CD4-positive, alpha-beta T cell treated with Interleukin-6 for 4 hours (primary cell): ENCODE results near the gene RANBP2.

Source experiments
- DNase-seq: peaks from one replicate; pipeline ENCODE4 v3.0.0-alpha.2; 2020; ENCODE audit warnings: mixed read lengths

The RANBP2 gene

GRCh38 chr2:108778857-108779256 lies 59.6 kb downstream of the RANBP2 start:
- DNase-seq: no peak

GRCh38 chr2:108786008-108786353 lies 66.7 kb downstream of the RANBP2 start:
- DNase-seq: no peak

- peak; percentile 93 for DNase-seq
Observed at GRCh38 chr2:108786354-108787215, 67.3 kb downstream of the RANBP2 start, which contains the start of gene CCDC138. TSS of gene CCDC138 (plus strand) at chr2:108786771. CDS start at chr2:108786823, 52 bp downstream.

GRCh38 chr2:108787216-108787541 lies 67.9 kb downstream of the RANBP2 start:
- no peak for DNase-seq

- no peak for DNase-seq
Observed at GRCh38 chr2:108803045-108803736, 83.9 kb downstream of the RANBP2 start.

DNA sequence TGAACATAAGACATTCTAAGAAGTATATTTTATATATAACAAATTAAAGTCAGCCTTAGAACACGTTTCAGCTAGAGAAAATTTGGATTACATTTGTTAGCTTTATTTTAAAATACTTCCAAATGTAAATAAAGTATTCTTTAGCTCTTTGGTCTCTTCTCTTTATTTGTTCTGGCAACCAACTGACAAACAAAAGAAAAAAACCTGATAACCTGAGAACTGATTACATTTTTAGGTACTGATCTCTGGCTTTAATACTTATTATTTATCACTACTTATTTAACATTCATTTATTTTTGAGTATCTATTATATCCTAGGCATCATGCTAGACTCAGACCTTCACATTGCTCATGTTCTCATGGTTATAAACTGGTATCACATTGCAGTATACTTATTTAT lies 85.8 kb downstream of the RANBP2 start:
- no peak for DNase-seq

- no peak for DNase-seq
Observed at GRCh38 chr2:108805782-108806181, 86.5 kb downstream of the RANBP2 start.

DNA sequence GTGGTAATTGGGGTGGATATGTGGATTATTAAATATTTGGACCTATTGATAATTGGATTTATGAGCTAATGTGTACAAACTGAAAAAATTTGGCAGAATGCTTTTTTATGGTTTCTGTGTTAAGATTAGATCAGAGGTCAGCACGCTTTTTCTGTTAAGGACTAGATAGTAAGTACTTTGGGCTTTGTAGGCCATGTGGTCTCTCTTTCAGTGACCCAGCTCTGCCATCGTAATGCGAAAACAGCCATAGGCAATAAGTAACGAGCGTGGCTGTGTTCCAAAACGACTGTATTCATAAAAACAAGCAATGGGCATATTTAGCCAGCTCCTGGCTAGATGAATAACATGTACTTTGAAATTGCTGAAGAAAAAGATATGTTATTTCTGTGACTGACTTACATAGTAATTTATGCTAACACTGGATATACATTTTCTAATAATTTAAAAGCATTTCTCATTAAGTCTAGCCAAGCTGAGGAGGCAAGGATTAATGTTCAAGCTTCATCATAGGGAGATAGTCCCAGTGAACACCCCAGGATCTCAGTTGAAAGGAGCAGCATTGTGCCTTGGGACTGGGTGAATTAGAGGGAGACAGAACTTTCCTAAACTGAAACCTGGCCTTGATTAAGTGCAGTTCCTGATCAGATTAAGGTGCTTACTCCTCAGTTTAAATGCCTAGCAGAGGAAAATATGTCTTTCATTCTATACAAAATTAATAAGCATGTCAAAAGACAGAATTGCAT lies 87.3 kb downstream of the RANBP2 start:
- no peak for DNase-seq

- no peak for DNase-seq
Observed at GRCh38 chr2:108809936-108810335, 90.7 kb downstream of the RANBP2 start.

DNA sequence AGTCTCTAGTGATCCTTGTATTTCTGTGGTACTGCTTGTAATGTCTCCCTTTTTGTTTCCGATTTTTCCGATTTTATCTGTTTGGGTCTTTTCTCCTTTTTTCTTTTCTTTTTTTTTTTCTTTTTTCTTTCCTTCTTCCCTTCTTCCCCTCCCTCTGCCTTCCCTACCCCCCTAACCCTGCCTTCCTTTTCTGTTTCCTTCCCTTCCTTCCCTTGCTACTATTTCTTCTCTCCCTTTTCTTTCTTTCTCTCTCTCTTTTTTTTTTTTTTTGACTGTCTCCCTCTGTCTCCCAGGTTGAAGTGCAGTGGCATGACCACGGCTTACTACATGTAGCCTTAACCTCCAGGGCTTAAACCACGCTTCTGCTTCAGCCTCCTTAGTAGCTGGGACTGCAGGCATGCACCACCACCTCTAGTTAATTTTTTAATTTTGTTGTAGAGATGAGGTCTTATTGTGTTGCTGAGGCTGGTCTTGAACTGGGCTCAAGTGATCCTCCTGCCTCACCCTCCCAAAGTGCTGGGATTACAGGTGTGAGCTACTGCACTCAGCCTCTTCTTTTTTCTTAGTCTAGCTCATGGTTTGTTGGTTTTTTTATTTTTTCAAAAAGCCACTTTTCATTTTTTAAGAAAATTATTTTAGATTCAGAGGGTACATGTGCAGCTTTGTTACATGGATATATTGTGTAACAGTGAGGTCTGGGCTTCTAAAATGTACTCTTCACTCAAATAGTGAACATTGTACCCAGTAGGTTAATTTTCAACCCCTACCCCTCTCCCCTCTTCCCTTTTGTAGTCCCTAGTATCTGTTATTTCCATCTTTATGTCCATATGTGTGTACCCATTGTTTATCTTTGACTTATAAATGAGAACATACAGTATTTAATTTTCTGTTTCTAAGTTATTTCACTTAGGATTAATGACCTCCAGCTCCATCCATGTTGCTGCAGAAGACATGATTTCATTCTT lies 92.0 kb downstream of the RANBP2 start:
- no peak for DNase-seq

DNA sequence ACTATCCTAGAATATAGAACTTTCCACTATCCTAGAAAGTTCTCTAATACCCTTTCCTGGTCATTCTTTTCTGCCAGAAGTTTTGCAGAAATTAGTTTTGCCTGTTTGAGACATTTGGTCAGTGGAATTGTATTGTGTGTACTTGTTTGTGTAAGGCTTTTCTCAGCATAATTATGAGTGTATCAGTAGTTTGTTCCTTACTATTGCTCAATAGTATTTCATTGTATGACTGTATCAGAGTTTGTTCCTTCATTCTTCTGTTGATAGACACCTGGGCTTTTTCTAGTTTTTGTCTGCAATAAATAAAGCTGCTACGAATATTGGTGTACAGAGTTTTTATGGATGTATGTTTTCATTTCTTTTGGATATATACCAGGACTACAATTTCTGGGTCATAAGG lies 94.5 kb downstream of the RANBP2 start:
- no peak for DNase-seq

DNA sequence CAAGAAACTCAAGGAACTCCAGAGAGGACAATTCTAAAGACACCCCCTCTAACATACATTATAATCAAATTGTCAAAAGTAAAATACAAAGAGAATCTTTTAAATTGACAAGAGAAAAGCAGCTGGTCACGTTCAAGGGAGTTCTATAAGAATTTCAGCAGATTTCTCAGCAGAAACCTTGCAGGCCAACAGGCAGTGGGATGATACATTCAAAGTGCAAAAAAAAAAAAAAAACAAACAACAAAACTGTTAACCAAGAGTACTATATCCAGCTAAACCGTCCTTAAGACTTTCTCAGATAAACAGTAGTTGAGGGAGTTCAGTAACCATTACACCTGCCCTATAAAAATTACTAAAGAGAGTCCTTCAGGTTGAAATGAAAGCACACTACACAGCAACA lies 101.2 kb downstream of the RANBP2 start:
- DNase-seq: no peak

DNA sequence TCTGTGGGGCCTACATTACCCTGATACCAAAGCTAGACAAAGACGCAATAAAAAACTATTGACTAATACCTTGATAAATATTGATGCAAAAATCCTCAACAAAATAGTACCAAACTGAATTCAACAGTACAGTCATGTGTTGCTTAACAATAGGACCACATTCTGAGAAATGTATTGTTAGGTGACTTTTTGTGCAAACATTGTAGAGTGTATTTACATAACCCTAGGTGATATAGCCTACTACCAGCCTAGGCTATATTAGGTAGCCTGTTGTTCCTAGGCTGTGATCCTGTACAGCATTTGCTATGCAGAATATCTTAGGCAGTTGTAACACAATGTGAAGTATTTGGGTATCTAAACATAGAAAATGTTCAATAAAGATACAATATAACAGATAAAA lies 104.0 kb downstream of the RANBP2 start:
- no peak for DNase-seq

DNA sequence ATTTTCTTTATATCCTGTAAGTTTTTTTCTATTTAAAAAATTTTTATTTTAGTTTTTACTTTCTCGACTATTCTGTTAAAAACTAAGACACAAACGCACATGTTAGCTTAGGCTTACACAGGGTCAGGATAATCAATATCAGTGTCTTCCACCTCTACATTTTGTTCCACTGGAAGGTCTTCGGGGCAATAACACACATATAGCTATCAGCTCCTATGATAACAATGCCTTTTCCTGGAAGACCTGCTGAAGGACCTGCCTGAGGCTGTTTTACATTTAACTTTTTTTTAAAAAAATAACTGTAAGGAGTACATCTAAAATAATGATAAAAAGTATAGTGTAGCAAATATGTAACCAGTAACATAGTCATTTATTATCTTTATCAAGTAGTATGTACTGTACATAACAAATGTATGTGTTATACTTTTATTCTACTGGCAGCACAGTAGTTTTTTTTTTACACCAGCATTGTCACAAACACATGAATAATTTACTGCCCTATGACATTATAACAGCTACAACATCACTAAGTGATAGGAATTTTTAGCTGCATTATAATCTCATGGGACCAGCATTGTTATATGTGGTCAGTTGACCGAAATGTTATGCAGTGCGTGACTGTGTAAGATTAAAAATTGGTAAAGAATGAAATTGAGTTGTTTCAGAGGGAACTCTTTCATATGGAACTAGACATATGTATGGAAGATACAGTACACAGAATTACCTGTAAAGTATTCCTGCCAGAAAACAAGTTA lies 105.2 kb downstream of the RANBP2 start:
- DNase-seq: no peak

DNA sequence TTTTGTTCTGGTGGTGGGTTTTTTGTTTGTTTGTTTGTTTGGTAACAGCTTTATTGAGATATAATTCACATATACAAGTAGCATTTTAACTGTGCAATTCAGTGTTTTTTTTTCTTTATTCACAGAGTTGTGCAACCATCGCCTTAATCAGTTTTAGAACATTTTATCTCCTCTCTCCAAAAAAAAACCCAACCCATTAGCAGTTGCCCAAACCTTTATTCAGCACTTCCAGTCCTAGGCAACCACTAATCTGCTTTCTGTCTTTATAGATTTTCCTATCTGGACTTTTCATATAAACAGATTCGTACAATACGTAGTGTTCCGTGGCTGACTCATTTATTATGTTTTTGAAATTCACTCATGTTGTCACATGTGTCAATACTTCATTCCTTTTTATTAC lies 106.0 kb downstream of the RANBP2 start:
- DNase-seq: no peak

GRCh38 chr2:108825736-108826135 lies 106.5 kb downstream of the RANBP2 start:
- DNase-seq: no peak

- DNase-seq: no peak
Observed at GRCh38 chr2:108829578-108830310, 110.5 kb downstream of the RANBP2 start.

DNA sequence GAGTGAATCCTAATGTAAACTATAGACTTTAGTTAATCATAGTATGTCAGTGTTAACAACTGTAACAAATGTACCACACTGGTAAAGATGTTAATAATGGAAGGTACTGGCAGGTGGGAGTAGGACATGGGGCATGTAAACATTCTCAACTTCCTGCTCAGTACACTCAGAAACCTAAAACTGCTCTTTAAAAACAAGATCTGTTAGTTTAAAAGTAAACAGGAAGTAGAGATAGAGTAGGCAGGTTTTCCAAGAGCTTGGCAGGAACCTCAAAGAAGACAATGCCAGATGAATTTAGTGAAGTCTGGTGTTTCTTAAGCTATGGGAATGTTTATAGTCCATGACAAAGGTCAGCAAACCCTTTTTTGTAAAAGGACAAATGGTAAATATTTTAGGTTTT lies 113.9 kb downstream of the RANBP2 start:
- no peak for DNase-seq

GRCh38 chr2:108834620-108835019 lies 115.3 kb downstream of the RANBP2 start:
- DNase-seq: no peak

- DNase-seq: no peak
Observed at GRCh38 chr2:108835040-108835439, 115.8 kb downstream of the RANBP2 start.
